Kidney (tissue), 14 donors: ENCODE results near the gene EMC9. TPM values are rescaled to one million over a fixed set of nuclear protein-coding genes. Genes with fewer than 3 reads are reported as not detected.
A peak's percentile ranks its signal among the peaks of the same experiment; 100 is the strongest.

Source experiments
- DNase-seq, 5 donors: peaks; one replicate each; pipeline ENCODE4 v3.0.0-alpha.2; 2013 to 2020
- FAIRE-seq: peaks from 2 replicates; lab custom pipeline; 2012; peaks lifted over from hg19 to GRCh38; lab: Jason Lieb, UNC
- H3K27ac ChIP-seq, 2 donors: one replicate each; pipeline ENCODE4 v1.7.0; 2013; ENCODE audit warnings: low read depth in 2 of 2, low read length in 2 of 2, inconsistent platforms in 1 of 2
- H3K27me3 ChIP-seq: one replicate; pipeline ENCODE4 v1.7.1; 2013; ENCODE audit warnings: low read length, inconsistent platforms; ENCODE audit not compliant: control insufficient read depth, insufficient read depth
- H3K36me3 ChIP-seq, 3 donors: one replicate each; pipeline versions ENCODE4 v1.7.0 to v1.7.1; 2013; ENCODE audit warnings: low read length in 3 of 3, control low read depth in 1 of 3, inconsistent platforms in 1 of 3; ENCODE audit not compliant: insufficient read depth in 3 of 3, control insufficient read depth in 2 of 3
- H3K4me1 ChIP-seq, 3 donors: one replicate each; pipeline versions ENCODE4 v1.7.0 to v1.7.1; 2013; ENCODE audit warnings: low read length in 3 of 3, inconsistent platforms in 1 of 3, low read depth in 1 of 3; ENCODE audit not compliant: control insufficient read depth in 2 of 3, insufficient read depth in 2 of 3
- H3K4me3 ChIP-seq, 3 donors: one replicate each; pipeline versions ENCODE4 v1.7.0 to v1.8.1; 2013; ENCODE audit warnings: low read length in 3 of 3, control low read depth in 1 of 3, inconsistent platforms in 1 of 3
- H3K9ac ChIP-seq, 3 donors: one replicate each; pipeline versions ENCODE4 v1.7.0 to v1.7.1; 2013; ENCODE audit warnings: low read length in 3 of 3, control low read depth in 1 of 3, inconsistent platforms in 1 of 3
- H3K9me3 ChIP-seq, 3 donors: one replicate each; pipeline versions ENCODE4 v1.7.0 to v1.7.1; 2013; ENCODE audit warnings: low read length in 3 of 3, control low read depth in 1 of 3, inconsistent platforms in 1 of 3; ENCODE audit not compliant: control insufficient read depth in 2 of 3, insufficient read depth in 1 of 3
- intact Hi-C: fragments of 100-400 bp; cut with DNase I; formaldehyde crosslinking; loops from one replicate; pipeline ENCODE4 v1.11.1; 2022
- polyA plus RNA-seq: library from polyadenylated mRNA; stranded (reverse); fragments of 350-450 nt; fragmentation: Illumina TruSeq; extraction: RNeasy Lipid Tissue Mini Kit (QIAGEN cat#74804); gene quantifications from one replicate; pipeline ENCODE4 v1.2.3, GENCODE V29; 2014; ENCODE audit warnings: low read depth, low replicate concordance; ENCODE audit not compliant: insufficient read depth
- total RNA-seq: library from RNA; stranded (reverse); fragmentation: NEBNext Ultra II Directional; extraction: Animal tissue kit (Norgen Biotek cat#: 25700); gene quantifications from one replicate; pipeline ENCODE4 v1.2.1, GENCODE V29; 2021
- TF ChIP-seq, protein P1 (sequence below): IDR thresholded peaks from 3 replicates; pipeline ENCODE4 v1.5.1; 2012; ENCODE audit warnings: mild to moderate bottlenecking, moderate library complexity, borderline replicate concordance; ENCODE audit not compliant: insufficient read depth; ENCODE audit errors: extremely low read depth
- donor health status: control.
- donor health status: control.
- donor health status: control.
- donor health status: control.
- donor health status: control.
- donor health status: DM: yes; HTN: yes; CAD: no.
- donor health status: Normal renal cell carcinoma (clear cell type).

Gene EMC9
- total and polyA plus RNA-seq, 2 donors from 2014 or later = 22.1 to 62.5 TPM

DNA sequence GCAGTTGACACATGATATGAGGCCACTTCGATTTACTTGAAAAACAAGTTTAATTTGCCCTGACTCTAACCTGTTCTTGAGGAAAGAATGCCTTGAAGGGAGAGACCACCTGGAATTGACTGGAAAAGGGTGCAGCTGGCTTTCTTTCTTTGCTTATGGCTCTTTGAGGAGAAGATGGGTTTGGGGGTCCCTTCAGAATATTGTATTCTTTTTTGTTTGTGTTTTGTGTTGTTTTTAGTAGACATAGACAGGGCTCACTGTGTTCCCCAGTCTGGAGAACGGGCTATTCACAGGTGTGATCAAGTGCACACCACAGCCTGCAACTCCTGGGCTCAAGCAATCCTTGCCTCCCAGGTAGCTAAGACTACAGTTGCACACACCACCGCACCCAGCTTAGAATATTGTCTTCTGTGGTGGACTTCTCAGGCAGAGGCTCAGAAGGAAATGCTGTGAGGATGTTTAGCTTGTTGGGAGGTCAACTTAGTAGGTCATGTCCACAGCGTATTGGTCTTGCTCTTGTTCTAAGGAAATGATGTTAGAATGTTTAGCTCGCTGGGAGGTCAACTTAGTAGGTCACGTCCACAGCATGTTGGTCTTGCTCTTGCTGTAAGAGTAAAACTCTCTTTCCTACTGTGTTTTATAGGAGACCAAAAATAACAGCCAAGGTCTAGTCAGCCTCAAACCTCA is 25.1 kb downstream of the EMC9 start:
- Histone ChIP-seq H3K27me3 (no peaks in the 10 kb centered on the region), H3K36me3 (peaks cover 9 to 36% (median 25%) of the 10 kb centered on the region in 3 donors), H3K4me1 (peaks cover 0 to 20% (median 10%) of the 10 kb centered on the region in 3 donors), H3K9me3 (no peaks in the 10 kb centered on the region), H3K9ac (peak overlapping the region in 2 of 3 donors; percentile 2 to 65), H3K27ac (no peak overlapping the region), H3K4me3 (peak overlapping the region; percentile 8 to 93 (median 73))
- intact Hi-C loops = no loop called here
- TF ChIP-seq, protein P1, sequence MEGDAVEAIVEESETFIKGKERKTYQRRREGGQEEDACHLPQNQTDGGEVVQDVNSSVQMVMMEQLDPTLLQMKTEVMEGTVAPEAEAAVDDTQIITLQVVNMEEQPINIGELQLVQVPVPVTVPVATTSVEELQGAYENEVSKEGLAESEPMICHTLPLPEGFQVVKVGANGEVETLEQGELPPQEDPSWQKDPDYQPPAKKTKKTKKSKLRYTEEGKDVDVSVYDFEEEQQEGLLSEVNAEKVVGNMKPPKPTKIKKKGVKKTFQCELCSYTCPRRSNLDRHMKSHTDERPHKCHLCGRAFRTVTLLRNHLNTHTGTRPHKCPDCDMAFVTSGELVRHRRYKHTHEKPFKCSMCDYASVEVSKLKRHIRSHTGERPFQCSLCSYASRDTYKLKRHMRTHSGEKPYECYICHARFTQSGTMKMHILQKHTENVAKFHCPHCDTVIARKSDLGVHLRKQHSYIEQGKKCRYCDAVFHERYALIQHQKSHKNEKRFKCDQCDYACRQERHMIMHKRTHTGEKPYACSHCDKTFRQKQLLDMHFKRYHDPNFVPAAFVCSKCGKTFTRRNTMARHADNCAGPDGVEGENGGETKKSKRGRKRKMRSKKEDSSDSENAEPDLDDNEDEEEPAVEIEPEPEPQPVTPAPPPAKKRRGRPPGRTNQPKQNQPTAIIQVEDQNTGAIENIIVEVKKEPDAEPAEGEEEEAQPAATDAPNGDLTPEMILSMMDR = no peak
- peak in 2 of 5 donors; percentile 17 to 24 for DNase-seq
- FAIRE-seq = no peak

- peak overlapping the region; percentile 62 to 99 for H3K27ac ChIP-seq
- TF ChIP-seq, protein P1 = no peak
- intact Hi-C loops = no loop called here
- H3K36me3 ChIP-seq = peaks cover 8 to 29% (median 20%) of the 10 kb centered on the region in 3 donors
- peak in 1 of 5 donors; percentile 80 for DNase-seq
- no peaks in the 10 kb centered on the region for H3K9me3 ChIP-seq
- H3K4me1 ChIP-seq = peaks cover 0 to 22% (median 10%) of the 10 kb centered on the region in 3 donors
- H3K4me3 ChIP-seq = peak overlapping the region; percentile 73 to 93 (median 88)
- H3K27me3 ChIP-seq = no peaks in the 10 kb centered on the region
- H3K9ac ChIP-seq = peak overlapping the region; percentile 65 to 88 (median 83)
- no peak for FAIRE-seq
Observed at GRCh38 chr14:24115422-24116127, 25.8 kb downstream of the EMC9 start.

DNA sequence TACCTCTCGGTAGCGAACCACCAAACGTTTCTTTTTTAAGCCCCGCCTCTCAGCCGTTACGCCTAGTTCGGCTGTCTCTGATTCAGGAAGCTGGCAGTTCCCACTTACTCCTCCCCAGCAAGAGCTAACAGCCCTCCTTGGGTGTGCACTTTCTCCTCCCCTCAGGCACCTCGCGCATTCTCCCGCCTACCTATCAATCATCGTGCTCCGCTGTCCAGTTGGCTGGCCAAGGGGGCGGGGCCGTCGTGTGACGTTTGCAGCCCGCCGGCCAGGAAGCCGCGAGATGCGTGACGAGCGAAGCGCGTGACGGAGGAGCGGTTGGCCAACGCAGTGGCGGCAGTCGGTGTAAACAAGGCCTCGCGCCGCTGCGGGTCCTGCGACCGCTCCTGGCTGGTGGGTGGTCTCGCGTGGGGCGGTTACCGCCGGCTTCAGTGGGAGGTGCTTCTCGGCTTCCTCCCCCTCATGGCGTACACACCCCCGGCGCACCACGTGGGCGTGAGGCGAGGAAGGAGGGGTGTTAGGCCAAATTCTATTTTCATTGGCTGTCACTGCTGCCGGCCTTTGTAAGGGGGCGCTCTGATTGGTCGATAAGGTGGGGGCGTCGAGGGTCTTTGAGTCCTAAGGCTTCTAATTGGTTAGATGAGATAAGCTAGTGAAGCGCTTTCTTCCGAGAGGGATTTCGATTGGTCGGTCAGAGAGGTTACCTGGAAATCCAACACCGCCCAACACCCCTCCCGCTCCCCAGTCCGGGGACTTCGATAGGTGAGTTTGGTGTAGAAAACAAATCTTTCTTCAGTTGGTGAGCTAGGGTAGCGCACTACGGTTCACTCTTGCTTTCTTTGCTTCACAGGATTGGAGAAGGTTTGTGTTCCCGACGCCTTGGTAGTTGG is 26.6 kb downstream of the EMC9 start, which contains the start of the genes DCAF11 and NRL:
DCAF11 (plus strand) TSS at position 246 of the 890 bp plus-strand sequence. CDS start 818 bp downstream, outside the sequence.
NRL (minus strand) TSS at position 418 of the 890 bp plus-strand sequence. CDS start 32,101 bp downstream, outside the sequence.
- intact Hi-C loops = no loop called here
- Histone ChIP-seq H3K27ac (peak within 1 kb of the TSS; percentile 99 to 100), H3K9me3 (no peaks in the 10 kb centered on the region), H3K4me1 (peaks cover 0 to 24% (median 10%) of the 10 kb centered on the region in 3 donors), H3K27me3 (no peaks in the 10 kb centered on the region), H3K36me3 (peaks cover 7 to 26% (median 18%) of the 10 kb centered on the region in 3 donors), H3K9ac (peak within 1 kb of the TSS; percentile 80 to 88 (median 86)), H3K4me3 (peak within 1 kb of the TSS; percentile 73 to 93 (median 93))
- peak; percentile 97 for FAIRE-seq
- TF ChIP-seq, protein P1 = peak; percentile 1
- peak; percentile 99 to 100 (median 100) for DNase-seq
